Esophagus squamous epithelium (tissue), 5 donors: ENCODE results near the gene SH3BP2. TPM values are rescaled to one million over a fixed set of nuclear protein-coding genes. Genes with fewer than 3 reads are reported as not detected.
A peak's percentile ranks its signal among the peaks of the same experiment; 100 is the strongest.

Experiments used
- DNase-seq: peaks from one replicate; lab custom pipeline; 2025; lab: John Stamatoyannopoulos, UW
- H3K27ac ChIP-seq, 4 donors: fragments of 200-600 bp; sonication (generic); one replicate each; pipeline ENCODE4 v1.5.1; 2016 to 2019; ENCODE audit warnings: mild to moderate bottlenecking in 1 of 4
- H3K27me3 ChIP-seq, 4 donors: fragments of 200-600 bp; sonication (generic); 1 replicate in 3 of 4; 2 replicates in 1 of 4; pipeline versions ENCODE4 v1.5.1 to v1.6.0; 2017 to 2021; ENCODE audit warnings: antibody characterized with exemption in 1 of 4
- H3K36me3 ChIP-seq, 3 donors: fragments of 200-600 bp; sonication (generic); one replicate each; pipeline ENCODE4 v1.5.1; 2016 to 2019
- H3K4me1 ChIP-seq, 3 donors: fragments of 200-600 bp; sonication (generic); one replicate each; pipeline ENCODE4 v1.5.1; 2017 to 2019
- H3K4me3 ChIP-seq, 4 donors: fragments of 200-600 bp; sonication (generic); 1 replicate in 3 of 4; 2 replicates in 1 of 4; pipeline ENCODE4 v1.5.1; 2016 to 2019; ENCODE audit warnings: mild to moderate bottlenecking in 2 of 4, moderate library complexity in 1 of 4
- H3K9me3 ChIP-seq, 3 donors: fragments of 200-600 bp; sonication (generic); one replicate each; pipeline ENCODE4 v1.5.1; 2016 to 2019
- POLR2A ChIP-seq, 4 donors: fragments of 450-650 bp; IDR thresholded peaks; one replicate each; pipeline ENCODE4 v1.6.1; 2017; ENCODE audit warnings: antibody characterized with exemption in 4 of 4, mild to moderate bottlenecking in 4 of 4, moderate library complexity in 3 of 4
- WGBS, 2 donors: methylation state at CpG; one replicate each; pipeline ENCODE4 v1.1.5; 2018; 5-methylcytosine and 5-hydroxymethylcytosine counted together
- intact Hi-C: fragments of 100-400 bp; cut with DNase I; formaldehyde crosslinking; loops from one replicate; pipeline ENCODE4 v1.15.0; 2022
- total RNA-seq, 4 donors: library from RNA; depleted of rRNA; stranded (reverse); fragments of >200 nt; gene quantifications; one replicate each; pipeline ENCODE4 v1.1.0, GENCODE V29; 2016
- TF ChIP-seq, protein P1 (sequence below), 6 experiments: fragments of 450-650 bp in 4 of 6; fragments of 200-600 bp in 2 of 6; sonication (generic) in 2 of 6; IDR thresholded peaks; one replicate each; pipeline ENCODE4 v1.5.1; 2016 to 2019; ENCODE audit warnings: antibody characterized with exemption in 6 of 6, mild to moderate bottlenecking in 4 of 6, moderate library complexity in 4 of 6
- donor health status: DM: yes; HTN: yes; CAD: no.

The SH3BP2 gene
- total RNA-seq, 4 donors from 2014 or later: 13.5 to 36.8 (median 34.0) TPM

- no peak for TF ChIP-seq POLR2A (IDR thresholded peaks at IDR 0.05)
- TF ChIP-seq, protein P1, sequence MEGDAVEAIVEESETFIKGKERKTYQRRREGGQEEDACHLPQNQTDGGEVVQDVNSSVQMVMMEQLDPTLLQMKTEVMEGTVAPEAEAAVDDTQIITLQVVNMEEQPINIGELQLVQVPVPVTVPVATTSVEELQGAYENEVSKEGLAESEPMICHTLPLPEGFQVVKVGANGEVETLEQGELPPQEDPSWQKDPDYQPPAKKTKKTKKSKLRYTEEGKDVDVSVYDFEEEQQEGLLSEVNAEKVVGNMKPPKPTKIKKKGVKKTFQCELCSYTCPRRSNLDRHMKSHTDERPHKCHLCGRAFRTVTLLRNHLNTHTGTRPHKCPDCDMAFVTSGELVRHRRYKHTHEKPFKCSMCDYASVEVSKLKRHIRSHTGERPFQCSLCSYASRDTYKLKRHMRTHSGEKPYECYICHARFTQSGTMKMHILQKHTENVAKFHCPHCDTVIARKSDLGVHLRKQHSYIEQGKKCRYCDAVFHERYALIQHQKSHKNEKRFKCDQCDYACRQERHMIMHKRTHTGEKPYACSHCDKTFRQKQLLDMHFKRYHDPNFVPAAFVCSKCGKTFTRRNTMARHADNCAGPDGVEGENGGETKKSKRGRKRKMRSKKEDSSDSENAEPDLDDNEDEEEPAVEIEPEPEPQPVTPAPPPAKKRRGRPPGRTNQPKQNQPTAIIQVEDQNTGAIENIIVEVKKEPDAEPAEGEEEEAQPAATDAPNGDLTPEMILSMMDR (IDR thresholded peaks at IDR 0.05): no peak
- Histone ChIP-seq H3K4me1 (peaks cover 29 to 72% (median 30%) of the 10 kb centered on the region in 3 donors), H3K27me3 (no peaks in the 10 kb centered on the region), H3K36me3 (peaks cover 0 to 42% (median 0%) of the 10 kb centered on the region in 3 donors), H3K4me3 (peak overlapping the region in 2 of 4 donors; percentile 66 to 74), H3K27ac (peak overlapping the region in 1 of 4 donors; percentile 73), H3K9me3 (no peaks in the 10 kb centered on the region)
- no peak for DNase-seq
- intact Hi-C loops: no loop called here
- WGBS, 2 donors: 63 to 65% methylated on average over 4 of the region's 4 CpGs
Observed at GRCh38 chr4:2817137-2817536, 24.3 kb downstream of the SH3BP2 start.

- Histone ChIP-seq H3K9me3 (no peaks in the 10 kb centered on the region), H3K36me3 (peaks cover 1 to 49% (median 6%) of the 10 kb centered on the region in 3 donors), H3K27me3 (no peaks in the 10 kb centered on the region), H3K27ac (peak overlapping the region; percentile 32 to 73 (median 44)), H3K4me3 (peak overlapping the region; percentile 52 to 74 (median 64)), H3K4me1 (peaks cover 25 to 65% (median 27%) of the 10 kb centered on the region in 3 donors)
- WGBS, 2 donors: 30% methylated on average over 2 of the region's 65 CpGs; no CpG with 5 or more reads in 1 of the 2 donors
- intact Hi-C loops: no loop called here
- TF ChIP-seq POLR2A (IDR thresholded peaks at IDR 0.05): no peak
- TF ChIP-seq, protein P1 (IDR thresholded peaks at IDR 0.05): no peak
- no peak for DNase-seq
Observed at GRCh38 chr4:2817701-2818350, 24.9 kb downstream of the SH3BP2 start.

- Histone ChIP-seq H3K36me3 (peaks cover 7 to 55% (median 12%) of the 10 kb centered on the region in 3 donors), H3K4me3 (peak overlapping the region; percentile 52 to 74 (median 64)), H3K4me1 (peaks cover 20 to 58% (median 21%) of the 10 kb centered on the region in 3 donors), H3K9me3 (no peaks in the 10 kb centered on the region), H3K27ac (peak overlapping the region; percentile 32 to 73 (median 63)), H3K27me3 (no peaks in the 10 kb centered on the region)
- intact Hi-C loops: no loop called here
- DNase-seq: no peak
- TF ChIP-seq POLR2A (IDR thresholded peaks at IDR 0.05): no peak
- TF ChIP-seq, protein P1 (IDR thresholded peaks at IDR 0.05): no peak
- 5 to 33% methylated on average over 1 to 3 of the region's 54 CpGs for WGBS, 2 donors
Observed at GRCh38 chr4:2818351-2818939, 25.6 kb downstream of the SH3BP2 start.

DNA sequence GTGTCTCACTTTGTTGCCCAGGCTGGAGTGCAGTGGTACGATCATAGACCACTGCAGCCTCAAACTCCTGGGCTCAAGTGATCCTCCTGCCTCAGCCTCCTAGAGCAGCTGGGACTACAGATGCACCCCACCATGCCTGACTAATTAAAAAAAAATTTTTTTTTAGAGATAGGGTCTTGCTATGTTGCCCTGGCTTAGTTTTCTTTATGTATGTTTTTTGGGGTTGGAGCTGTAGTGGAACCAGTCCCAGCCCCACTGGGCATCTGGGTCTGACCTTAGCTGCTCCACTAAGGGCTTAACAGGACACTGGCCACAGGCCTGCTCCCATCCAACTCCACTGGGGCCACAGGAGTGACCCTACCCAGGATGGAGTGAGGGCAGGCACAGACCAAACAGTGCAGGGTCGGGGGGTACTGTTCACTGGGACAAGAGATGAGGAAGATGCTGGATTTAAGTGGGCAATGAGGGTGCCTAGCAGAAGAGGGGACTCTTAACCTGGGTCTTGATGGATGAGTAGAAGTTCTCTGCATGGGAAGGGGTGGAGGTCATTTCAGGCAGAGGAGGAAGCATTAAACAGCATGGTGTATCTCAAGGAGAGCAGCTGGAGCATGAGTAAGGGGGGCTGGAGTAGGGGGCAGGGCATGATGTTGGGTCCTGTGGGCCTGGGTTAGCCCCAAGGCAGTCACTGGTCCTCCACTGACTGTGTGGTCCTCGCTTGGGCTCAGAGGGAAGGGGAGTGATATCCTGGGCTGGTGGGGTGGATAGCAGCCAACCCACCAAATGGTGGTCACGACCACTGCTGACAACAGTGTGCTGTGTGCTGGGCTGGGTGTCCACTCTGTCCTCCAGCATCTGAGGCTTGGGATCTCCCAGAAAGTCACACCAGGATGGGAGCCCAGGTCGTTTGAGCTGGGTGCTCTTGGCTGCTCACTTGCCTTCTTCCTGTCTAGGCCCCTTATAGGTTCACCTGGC lies 26.6 kb downstream of the SH3BP2 start:
- 80 to 88% methylated on average over 4 to 5 of the region's 5 CpGs for WGBS, 2 donors
- no peak for DNase-seq
- Histone ChIP-seq H3K27me3 (no peaks in the 10 kb centered on the region), H3K9me3 (no peaks in the 10 kb centered on the region), H3K4me3 (no peak overlapping the region), H3K4me1 (peaks cover 19 to 48% (median 20%) of the 10 kb centered on the region in 3 donors), H3K36me3 (peaks cover 17 to 58% (median 22%) of the 10 kb centered on the region in 3 donors), H3K27ac (peak overlapping the region in 2 of 4 donors; percentile 5 to 70)
- intact Hi-C loops: no loop called here
- TF ChIP-seq POLR2A (IDR thresholded peaks at IDR 0.05): no peak
- TF ChIP-seq, protein P1 (IDR thresholded peaks at IDR 0.05): no peak
